ENCODE measurements around the gene TBC1D5.

GRCh38 chr3:17737591-17737990 lies 4.8 kb downstream of the TBC1D5 start:
- TF ChIP-seq CTCF (conservative IDR thresholded peaks at IDR 0.05; ENCODE audit: low read length) (no peak), EZH2phosphoT487 (IDR thresholded peaks at IDR 0.05; ENCODE audit: borderline replicate concordance) (no peak)

Data from Loucy (cell line).